MM.1S (cell line): Measurements from ENCODE around the gene PLEKHS1.

Experiments used
- DNase-seq: peaks from one replicate; pipeline ENCODE4 v3.0.0-alpha.2; 2015
- H2AFZ ChIP-seq: fragments of 300-600 bp; sonication (generic); 2 replicates; pipeline ENCODE4 v1.6.0; 2016; ENCODE audit warnings: antibody characterized with exemption, low read length
- H3F3A ChIP-seq: fragments of 300-600 bp; sonication (generic); 2 replicates; pipeline ENCODE4 v1.6.1; 2016; ENCODE audit warnings: mild to moderate bottlenecking, antibody characterized with exemption, low read length, moderate library complexity, mixed read lengths; ENCODE audit not compliant: insufficient read depth
- H3K27ac ChIP-seq: fragments of 300-600 bp; sonication (generic); 2 replicates; pipeline ENCODE4 v1.5.1; 2016; ENCODE audit warnings: mild to moderate bottlenecking, low read length
- H3K27me3 ChIP-seq: fragments of 300-600 bp; sonication (generic); replicated peaks from 2 replicates; pipeline ENCODE4 v1.6.0; 2016; ENCODE audit warnings: low read length; ENCODE audit not compliant: insufficient read depth
- H3K36me3 ChIP-seq: fragments of 300-600 bp; sonication (generic); replicated peaks from 2 replicates; pipeline ENCODE4 v1.6.1; 2016; ENCODE audit warnings: mild to moderate bottlenecking, low read length, mixed read lengths; ENCODE audit not compliant: insufficient read depth
- H3K4me1 ChIP-seq: fragments of 300-600 bp; sonication (generic); 2 replicates; pipeline ENCODE4 v1.6.1; 2016; ENCODE audit warnings: low read length, mixed read lengths
- H3K4me2 ChIP-seq: fragments of 300-600 bp; sonication (generic); 2 replicates; pipeline ENCODE4 v1.6.0; 2016; ENCODE audit warnings: low read depth, low read length
- H3K4me3 ChIP-seq: fragments of 300-600 bp; sonication (generic); 2 replicates; pipeline ENCODE4 v1.5.1; 2016; ENCODE audit warnings: low read length, mixed read lengths
- H3K79me2 ChIP-seq: fragments of 300-600 bp; sonication (generic); 2 replicates; pipeline ENCODE4 v1.6.1; 2016; ENCODE audit warnings: mixed run types, low read length, mixed read lengths
- H3K9ac ChIP-seq: fragments of 300-600 bp; sonication (generic); 2 replicates; pipeline ENCODE4 v1.6.1; 2016; ENCODE audit warnings: low read length, mixed read lengths
- H3K9me2 ChIP-seq: fragments of 300-600 bp; sonication (generic); replicated peaks from 2 replicates; pipeline ENCODE4 v1.6.1; 2016; ENCODE audit warnings: mild to moderate bottlenecking, low read length, mixed read lengths; ENCODE audit not compliant: insufficient read depth
- H3K9me3 ChIP-seq: fragments of 300-600 bp; sonication (generic); replicated peaks from 2 replicates; pipeline ENCODE4 v1.6.1; 2016; ENCODE audit warnings: mild to moderate bottlenecking, low read length, mixed read lengths; ENCODE audit not compliant: insufficient read depth
- H4K20me1 ChIP-seq: fragments of 300-600 bp; sonication (generic); 2 replicates; pipeline ENCODE4 v1.6.1; 2016; ENCODE audit warnings: mild to moderate bottlenecking, low read length, moderate library complexity, mixed read lengths; ENCODE audit not compliant: insufficient read depth
- CTCF ChIP-seq: fragments of 300-600 bp; sonication (generic); IDR thresholded peaks from 2 replicates; pipeline ENCODE4 v1.5.1; 2016; ENCODE audit warnings: antibody characterized with exemption, low read length, mixed read lengths
- EZH2 ChIP-seq: fragments of 300-600 bp; sonication (generic); optimal IDR thresholded peaks from 2 replicates; pipeline ENCODE3; 2017; ENCODE audit warnings: low read depth, mild to moderate bottlenecking, antibody characterized with exemption, low read length, mixed read lengths
- EZH2phosphoT487 ChIP-seq: fragments of 300-600 bp; sonication (generic); IDR thresholded peaks from 2 replicates; pipeline ENCODE4 v1.6.1; 2018; ENCODE audit warnings: antibody characterized with exemption, low read length

Gene PLEKHS1

GRCh38 chr10:113739031-113739430, 12.5 kb upstream of the PLEKHS1 start:
- Histone ChIP-seq H3K27ac (no peak overlapping the region), H3K79me2 (no peaks in the 10 kb centered on the region), H3K4me1 (no peaks in the 10 kb centered on the region), H3K9me3 (no peaks in the 10 kb centered on the region), H3K4me2 (no peak overlapping the region), H2AFZ (no peak overlapping the region), H3K4me3 (no peak overlapping the region), H4K20me1 (no peaks in the 10 kb centered on the region), H3K9ac (no peak overlapping the region), H3K36me3 (no peaks in the 10 kb centered on the region), H3K27me3 (no peaks in the 10 kb centered on the region), H3F3A (no peaks in the 10 kb centered on the region), H3K9me2 (no peaks in the 10 kb centered on the region)
- no peak for DNase-seq
- TF ChIP-seq CTCF (no peak), EZH2 (no peak), EZH2phosphoT487 (no peak)

- H3K9me3 ChIP-seq, result no peaks in the 10 kb centered on the region
Observed at GRCh38 chr10:113739577-113739976, 11.9 kb upstream of the PLEKHS1 start.

GRCh38 chr10:113740850-113741249, 10.6 kb upstream of the PLEKHS1 start:
- Histone ChIP-seq H2AFZ (no peak overlapping the region), H3K9ac (no peak overlapping the region), H3K36me3 (no peaks in the 10 kb centered on the region), H3F3A (no peaks in the 10 kb centered on the region), H3K27ac (no peak overlapping the region), H3K79me2 (no peaks in the 10 kb centered on the region), H4K20me1 (no peaks in the 10 kb centered on the region), H3K4me1 (no peaks in the 10 kb centered on the region), H3K9me3 (no peaks in the 10 kb centered on the region), H3K9me2 (no peaks in the 10 kb centered on the region), H3K4me2 (no peak overlapping the region), H3K4me3 (no peak overlapping the region), H3K27me3 (no peaks in the 10 kb centered on the region)
- no peak for DNase-seq
- TF ChIP-seq EZH2, result no peak
- no peak for TF ChIP-seq EZH2phosphoT487
- no peak for TF ChIP-seq CTCF

More at GRCh38 chr10:113739577-113739976, 11.9 kb upstream of the PLEKHS1 start:
- H3K4me1 ChIP-seq, result no peaks in the 10 kb centered on the region
- DNase-seq, result no peak
- no peaks in the 10 kb centered on the region for H3K79me2 ChIP-seq
- H3K36me3 ChIP-seq, result no peaks in the 10 kb centered on the region
- no peaks in the 10 kb centered on the region for H3F3A ChIP-seq
- no peaks in the 10 kb centered on the region for H3K27me3 ChIP-seq
- TF ChIP-seq CTCF, result no peak
- TF ChIP-seq EZH2, result no peak
- TF ChIP-seq EZH2phosphoT487, result no peak
- no peak overlapping the region for H2AFZ ChIP-seq
- H3K27ac ChIP-seq, result no peak overlapping the region
- H3K9ac ChIP-seq, result no peak overlapping the region
- H3K4me2 ChIP-seq, result no peak overlapping the region
- H3K9me2 ChIP-seq, result no peaks in the 10 kb centered on the region
- no peak overlapping the region for H3K4me3 ChIP-seq
- no peaks in the 10 kb centered on the region for H4K20me1 ChIP-seq
